HG02759 (cell line): ENCODE measurements around the gene FBXW9.
A peak's percentile ranks its signal among the peaks of the same experiment; 100 is the strongest.
"Not testable (repeated sequence)": the region's sequence is repeated elsewhere in the genome, so short reads cannot be mapped to it uniquely, and the experiment has no call there.

Experiments used
- ATAC-seq: cut with Tn5 transposase; IDR thresholded peaks from one replicate; pipeline ENCODE4 v1.9.1; 2021; ENCODE audit warnings: mild to moderate bottlenecking, moderate library complexity; ENCODE audit not compliant: unreplicated experiment

Gene FBXW9

DNA sequence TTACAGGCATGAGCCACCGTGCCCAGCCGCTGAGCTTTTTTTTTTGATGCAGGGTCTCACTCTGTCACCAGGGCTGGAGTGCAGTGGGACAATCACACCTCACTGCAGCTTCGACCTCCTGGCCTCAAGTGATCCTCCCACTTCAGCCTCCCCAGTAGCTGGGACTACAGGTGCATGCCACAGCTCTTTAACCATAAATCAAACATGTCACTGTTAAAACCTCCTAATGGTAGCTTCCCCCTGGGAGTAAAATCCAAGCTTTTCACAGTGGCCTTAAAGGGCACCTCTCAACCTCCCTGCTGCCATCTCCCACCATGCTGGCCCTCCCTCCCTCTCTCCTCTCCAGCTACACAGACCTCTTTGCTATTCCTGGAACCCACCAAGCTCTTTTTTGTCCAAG lies 10.6 kb downstream of the FBXW9 start:
- ATAC-seq: no peak

DNA sequence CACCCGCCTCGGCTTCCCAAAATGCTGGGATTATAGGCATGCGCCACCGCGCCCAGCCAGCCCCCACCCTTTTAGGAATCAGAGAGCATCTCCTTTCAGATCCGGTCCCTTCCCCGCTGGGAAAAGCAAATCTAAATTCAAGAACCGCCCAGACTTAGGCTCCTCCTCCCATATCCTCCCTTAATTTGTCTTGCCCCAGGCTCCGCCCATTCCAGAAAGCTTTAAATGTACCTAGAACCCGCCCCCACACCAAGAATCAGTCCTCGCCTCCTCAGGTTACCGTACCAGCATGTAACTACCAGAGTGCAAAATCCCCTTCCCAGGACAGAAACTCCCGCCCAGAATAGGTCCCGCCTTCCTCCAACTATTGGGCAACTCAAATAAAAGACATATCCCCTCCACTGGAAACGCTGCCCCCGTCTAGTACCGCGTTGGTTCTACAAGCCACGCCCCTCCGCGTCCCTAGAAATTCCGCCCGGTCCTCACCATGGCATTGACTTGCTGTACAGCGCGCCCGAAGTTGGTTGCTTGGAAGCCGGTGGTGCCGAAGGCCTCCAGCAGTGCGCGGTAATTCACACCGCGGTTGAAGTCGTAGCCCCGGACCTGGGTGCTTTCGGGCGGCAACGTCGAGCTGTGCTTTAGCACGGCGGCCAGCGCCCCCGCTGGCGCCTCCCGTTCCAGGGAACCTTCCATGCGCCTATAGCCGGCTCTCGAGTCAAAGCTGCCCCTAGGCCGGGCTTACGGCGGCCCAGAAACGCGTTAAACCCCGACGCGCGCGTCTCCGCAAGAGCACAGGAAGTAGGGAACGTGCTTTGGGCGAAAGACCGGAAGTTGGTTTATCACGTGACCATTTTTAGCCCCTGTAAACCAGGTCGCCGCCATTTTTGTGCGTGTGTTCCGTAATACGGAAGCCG lies 15.1 kb downstream of the FBXW9 start, which contains the start of gene DHPS:
Gene DHPS, minus strand, starts transcription at position 807 of the 914 bp plus-strand sequence. Its CDS starts 114 bp downstream, at position 693.
- peak; percentile 82 for ATAC-seq

DNA sequence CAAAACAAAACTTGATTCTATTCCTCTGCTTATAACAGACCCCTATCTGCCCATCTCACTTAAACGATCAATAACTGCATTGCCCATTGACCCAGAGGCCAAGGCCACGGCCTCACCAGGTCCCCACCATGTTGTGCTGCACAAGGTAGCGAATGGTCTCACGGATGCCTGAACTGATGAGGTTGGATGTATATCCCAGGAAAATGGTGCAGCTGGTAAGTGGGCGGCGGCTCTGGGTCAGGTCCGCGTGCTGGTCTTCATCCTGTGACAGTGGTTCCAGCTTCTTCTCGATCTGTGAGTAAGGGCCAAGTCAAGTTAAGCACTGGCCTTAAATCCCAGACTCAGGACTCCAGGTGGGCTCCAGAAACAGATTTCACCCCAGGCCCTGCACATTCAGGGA lies 16.4 kb downstream of the FBXW9 start:
- no peak for ATAC-seq

DNA sequence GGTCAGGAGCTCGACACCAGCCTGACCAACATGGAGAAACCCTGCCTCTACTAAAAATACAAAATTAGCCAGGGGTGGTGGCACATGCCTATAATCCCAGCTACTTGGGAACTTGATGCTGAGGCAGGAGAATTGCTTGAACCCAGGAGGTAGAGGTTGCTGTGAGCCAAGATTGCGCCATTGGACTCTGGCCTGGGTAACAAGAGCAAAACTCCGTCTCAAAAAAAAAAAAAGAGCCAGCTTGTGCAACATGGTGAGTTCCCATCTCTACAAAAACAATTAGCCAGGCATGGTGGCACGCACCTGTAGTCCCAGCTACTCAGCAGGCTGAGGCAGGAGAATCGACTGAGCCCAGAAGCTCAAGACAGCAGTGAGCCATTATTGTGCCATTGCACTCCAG lies 18.4 kb downstream of the FBXW9 start:
- ATAC-seq: not testable (repeated sequence)

DNA sequence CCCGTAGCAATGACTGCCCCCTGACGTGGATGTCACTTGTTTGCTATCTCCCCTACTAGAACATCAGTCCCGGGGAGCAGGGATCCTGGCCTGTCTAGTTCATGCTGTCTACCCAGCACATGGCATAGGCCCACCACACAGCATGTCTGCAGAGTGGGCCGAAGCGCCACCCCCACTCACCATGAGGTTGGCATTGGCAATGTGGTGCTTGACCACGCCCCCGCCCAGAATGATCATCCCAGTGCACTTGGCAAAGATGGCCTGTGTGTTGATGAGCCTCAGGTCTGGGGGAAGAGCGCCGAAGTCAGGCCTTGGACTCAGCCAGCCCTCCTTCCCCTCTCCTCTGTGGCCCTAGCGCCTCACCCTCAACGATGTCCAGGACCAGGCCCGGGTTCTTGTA lies 19.5 kb downstream of the FBXW9 start:
- ATAC-seq: no peak

DNA sequence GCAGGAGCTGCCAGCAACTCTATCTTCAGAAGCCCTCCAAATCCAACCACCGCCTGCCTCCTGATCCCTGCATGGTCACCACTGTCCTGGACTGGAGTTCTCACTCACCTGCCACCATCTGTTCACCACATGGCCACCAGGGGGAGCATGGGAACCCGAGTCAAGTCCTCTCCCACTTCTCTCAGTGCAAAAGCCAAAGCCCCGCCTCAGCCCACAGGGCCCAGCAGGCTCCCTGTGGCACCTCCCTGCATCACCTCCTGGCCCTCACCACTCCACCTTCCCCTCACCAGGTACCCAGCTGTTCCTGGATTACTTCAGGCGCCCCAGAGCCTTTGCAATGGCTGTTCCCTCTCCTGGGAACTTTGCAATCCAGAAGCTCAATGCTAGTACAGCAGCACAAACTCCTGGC lies 20.0 kb downstream of the FBXW9 start:
- no peak for ATAC-seq

DNA sequence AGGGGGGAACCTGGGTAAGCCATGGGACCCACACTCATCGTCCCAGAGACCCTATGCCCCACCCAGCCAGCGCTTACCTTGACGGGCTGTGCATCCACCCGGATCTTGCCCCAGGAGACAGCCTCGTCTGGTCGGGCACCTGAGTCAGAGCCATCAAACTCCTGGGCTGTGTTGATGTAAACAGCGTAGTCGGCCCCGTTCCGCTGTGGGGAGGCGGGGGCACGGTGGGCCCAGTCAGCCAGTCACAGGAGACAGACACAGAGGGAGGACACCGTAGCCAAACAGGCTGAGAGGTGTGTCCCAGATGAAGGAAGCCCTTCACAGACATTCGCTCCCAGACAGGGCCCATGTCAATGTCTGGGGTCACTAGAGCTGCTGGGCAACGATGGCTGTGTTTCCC lies 20.5 kb downstream of the FBXW9 start:
- no peak for ATAC-seq

DNA sequence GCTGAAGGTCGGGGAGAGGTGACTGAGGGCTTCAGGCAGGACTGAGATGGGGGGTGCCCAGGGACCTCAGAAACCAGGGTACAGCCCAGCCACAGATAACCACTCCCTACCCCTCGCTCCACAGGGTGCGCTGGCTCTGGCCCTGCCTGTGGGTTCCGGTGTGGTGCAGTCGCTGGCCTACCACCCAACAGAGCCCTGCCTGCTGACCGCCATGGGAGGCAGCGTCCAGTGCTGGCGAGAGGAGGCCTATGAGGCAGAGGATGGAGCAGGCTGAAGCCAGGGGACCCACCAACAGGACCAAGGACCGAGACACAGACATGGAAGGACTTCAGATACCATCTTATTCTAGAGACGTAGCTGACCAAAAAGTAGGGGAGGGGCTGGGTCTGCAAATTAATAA lies 21.0 kb downstream of the FBXW9 start:
- no peak for ATAC-seq

DNA sequence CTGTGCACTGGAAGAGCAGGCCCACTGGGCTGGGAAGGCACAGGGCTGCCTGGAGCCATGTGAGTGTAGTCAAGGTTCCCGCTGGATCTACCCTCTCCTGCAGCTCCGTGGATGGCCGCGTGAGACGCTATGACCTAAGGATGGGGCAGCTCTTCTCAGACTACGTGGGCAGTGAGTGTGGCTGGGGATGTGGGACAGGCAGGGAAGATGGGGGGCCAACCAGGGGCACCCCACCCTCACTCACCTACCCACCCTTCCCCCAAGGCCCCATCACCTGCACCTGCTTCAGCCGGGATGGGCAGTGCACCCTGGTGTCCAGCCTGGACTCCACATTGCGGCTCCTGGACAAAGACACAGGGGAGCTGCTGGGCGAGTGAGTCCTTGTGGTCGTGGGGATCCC lies 23.7 kb downstream of the FBXW9 start:
- no peak for ATAC-seq

DNA sequence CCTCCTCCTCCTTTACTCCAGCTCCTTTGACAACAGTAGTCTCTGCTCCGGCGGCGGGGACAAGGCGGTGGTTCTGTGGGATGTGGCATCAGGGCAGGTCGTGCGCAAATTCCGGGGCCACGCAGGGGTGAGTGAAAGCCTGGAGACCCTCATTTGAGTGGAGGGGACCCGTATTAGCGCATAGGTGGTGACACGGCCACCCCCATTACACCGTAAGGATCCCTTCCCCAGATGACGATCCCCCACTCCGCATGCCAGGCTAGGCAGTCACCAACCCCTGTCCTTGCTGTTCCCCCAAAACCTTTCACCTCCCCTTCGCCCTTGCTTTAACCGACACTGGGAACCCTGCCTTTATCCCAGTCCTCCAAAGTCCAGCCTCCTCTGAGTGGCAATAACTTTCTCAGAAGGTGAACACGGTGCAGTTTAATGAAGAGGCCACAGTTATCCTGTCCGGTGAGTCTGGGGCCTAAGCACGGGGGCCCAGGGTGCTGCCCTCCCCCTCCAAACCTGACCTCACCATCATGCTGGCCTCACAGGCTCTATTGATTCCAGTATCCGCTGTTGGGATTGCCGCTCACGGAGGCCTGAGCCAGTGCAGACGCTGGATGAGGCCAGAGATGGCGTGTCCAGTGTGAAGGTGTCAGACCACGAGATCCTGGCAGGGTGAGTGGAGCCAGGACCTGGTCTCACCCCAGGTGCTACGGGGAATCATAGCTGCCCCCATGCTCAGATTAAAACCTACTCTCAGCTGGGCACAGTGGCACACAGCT lies 26.1 kb downstream of the FBXW9 start:
- no peak for ATAC-seq

DNA sequence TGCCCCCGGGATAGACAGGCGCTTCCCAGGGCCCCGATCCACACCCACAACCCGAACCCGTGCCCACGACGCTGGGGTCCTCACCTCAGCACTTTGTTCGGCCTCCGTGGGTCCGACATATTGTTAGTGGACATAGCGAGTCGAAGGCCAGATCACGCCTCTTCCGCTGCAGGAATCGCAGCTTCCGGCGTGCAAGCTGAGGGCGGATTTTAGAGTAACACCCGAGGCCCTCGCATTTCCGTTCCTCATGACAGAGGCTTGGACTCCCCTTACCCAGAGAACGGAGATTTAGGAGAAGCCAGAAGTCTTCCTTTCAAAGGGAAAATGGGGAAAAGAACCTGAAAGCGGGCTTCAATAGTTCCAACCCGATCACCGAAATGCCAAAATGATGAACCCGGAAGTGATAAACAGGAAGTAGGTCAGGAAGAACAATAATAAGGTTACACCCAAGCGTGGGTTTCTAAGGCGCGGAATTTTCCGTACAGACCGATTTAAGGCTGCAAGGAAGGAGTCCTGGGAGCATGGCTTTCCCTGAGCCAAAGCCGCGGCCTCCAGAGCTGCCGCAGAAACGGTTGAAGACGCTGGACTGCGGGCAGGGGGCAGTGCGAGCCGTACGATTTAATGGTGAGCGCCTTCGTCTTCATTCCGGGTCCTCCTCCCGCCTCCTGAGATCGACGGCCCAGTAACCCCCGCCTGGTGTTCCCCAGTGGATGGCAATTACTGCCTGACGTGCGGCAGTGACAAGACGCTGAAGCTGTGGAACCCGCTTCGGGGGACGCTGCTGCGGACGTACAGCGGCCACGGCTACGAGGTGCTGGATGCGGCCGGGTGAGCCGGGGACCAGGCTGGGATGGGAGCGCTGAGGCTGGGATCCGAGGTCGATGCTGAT lies 26.9 kb downstream of the FBXW9 start:
- peak; percentile 48 for ATAC-seq

DNA sequence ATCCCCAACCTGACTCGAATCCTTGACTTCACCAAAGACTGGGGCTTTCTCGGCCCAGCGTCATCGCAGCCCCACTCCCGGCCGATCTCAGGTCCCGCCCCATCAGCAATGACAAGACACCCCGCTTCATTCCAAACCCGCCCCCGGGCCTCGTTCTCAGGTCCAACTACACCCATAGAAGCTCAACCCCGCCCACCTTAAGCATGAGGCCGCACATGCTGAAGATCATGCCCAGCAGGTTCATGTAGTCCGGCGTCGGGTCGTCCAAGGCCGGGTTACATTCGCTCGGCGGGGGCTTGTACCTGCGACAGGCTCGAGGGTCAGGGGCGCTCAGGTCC lies 27.5 kb downstream of the FBXW9 start:
- ATAC-seq: peak; percentile 10

DNA sequence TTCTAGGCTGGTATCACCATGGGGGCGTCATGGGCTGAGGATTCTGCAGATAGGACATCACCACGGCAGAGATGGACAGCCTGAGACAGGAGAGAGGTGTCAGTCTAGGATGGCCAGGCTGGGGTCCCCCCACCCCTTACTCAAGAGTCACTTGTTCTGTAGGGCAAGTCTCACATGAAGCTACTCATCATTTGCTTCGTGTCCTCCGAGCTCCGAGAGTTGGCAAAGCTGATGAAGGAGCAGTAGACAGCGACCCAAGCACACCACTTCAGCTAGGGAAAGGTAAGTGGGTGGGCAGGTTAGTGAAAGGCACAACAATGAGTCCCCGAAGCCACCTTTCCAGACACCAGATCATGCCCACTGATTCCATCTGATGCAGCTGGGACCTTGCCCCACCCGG lies 28.1 kb downstream of the FBXW9 start:
- no peak for ATAC-seq

DNA sequence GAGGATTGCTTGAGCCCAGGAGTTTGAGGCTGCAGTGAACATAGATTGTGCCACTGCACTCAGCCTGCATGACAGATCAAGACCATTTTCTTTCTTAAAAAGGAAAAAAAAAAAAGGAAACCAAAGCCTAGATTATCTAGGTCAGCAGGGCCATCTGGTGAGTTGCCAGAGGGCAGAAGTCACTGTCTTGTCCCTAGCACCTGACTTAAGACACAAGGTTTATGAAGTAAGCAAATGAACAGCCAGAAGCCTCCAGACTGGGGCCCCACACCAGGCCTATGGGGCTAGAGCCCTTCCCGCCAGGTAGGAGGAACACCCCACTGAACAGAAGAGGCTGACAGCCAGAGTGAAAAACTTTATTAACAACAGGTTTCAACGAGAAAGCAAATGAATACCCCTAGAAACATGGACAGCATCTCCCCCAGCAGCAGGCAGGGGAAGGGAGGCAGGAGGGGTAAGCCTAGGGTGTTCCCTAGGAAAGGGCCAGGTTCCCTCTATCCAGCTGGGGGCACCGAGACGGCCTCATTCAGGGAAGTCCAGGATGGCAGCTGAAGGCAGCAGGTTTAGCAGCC lies 28.6 kb downstream of the FBXW9 start:
- ATAC-seq: no peak

DNA sequence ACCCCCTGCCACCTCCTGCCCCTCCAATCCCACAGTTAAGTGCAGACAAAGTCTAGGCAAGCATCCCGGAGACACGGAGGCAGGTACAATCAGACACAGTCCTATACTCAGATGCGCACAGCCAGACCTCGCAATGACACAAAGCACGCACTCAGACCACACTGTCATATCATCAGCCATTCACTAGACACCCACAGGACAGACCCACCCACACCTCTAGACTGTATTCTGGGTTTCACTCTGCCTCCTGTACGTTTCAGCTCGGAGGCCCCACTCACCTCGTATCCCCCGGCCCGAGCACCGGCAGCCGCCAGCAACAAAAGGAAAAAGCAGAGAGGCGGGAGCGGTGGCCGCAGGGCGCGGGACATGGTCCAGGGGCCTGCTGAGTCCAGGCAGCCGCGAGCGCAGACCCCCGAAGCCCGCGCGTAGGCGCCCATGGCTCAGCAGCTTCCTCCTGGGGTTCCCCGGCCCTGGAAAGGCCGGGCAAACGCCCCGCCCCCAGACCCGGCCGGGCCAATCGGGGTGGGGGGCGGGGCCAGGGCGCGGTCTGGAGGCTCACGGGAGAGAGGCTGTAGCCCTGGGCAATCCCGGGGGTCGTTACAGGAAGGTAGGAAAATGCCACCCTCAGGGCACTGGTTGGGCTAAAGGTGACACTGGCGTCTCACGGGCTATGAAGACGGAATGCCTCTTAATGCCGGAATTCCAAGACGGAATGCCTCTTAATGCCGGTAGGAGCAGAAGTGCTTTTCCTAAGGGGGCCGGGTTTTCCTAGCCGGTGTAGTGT lies 30.0 kb downstream of the FBXW9 start, which contains the start of the genes MAN2B1 and WDR83:
Gene MAN2B1, minus strand, starts transcription at position 478 of the 784 bp plus-strand sequence. Its CDS starts 41 bp downstream, at position 437.
Gene WDR83, plus strand, starts transcription at position 543 of the 784 bp plus-strand sequence. CDS start 2,984 bp downstream, outside the sequence.
- ATAC-seq: peak; percentile 61

DNA sequence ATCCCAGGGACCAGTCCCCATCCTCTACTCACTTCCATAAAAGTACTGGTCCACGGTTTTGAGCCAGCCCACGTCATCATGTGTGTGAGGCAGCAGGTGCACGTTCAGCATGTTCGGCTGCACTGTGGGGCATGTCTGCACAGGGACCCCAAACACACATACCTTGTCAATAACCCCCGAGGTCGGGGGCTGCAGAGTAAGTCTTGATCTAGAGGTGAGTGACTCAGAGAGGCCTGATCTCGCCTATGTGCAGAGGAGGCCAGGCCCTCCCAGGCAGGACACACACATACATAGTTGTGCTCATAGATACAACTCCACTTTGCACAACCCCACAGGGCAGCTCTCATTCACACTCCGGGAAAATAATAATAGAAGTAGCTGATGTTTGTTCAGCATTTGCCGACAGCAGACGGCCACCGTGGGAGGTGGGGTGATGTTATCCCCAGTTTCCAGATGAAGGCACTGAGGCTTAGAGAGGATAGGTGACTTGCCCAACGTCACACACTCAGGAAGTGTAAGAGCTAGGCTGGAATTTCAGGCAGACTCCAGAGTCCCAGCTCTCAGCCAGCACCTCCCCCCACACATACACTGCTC lies 30.7 kb downstream of the FBXW9 start:
- no peak for ATAC-seq

DNA sequence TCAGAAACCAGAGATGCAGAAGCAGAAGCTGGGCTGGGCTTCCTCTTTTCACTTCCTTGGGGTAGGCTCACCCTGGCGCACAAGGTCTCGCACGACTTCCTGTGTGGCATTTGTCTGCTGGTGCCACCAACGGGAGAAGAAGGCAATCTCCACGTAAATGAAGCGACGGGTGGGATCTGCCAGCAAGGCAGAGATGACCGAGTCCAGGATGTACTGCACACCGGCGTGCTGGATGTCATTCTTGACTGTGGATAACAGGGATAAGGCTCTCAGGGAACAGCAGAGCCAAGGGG lies 31.2 kb downstream of the FBXW9 start:
- ATAC-seq: no peak

DNA sequence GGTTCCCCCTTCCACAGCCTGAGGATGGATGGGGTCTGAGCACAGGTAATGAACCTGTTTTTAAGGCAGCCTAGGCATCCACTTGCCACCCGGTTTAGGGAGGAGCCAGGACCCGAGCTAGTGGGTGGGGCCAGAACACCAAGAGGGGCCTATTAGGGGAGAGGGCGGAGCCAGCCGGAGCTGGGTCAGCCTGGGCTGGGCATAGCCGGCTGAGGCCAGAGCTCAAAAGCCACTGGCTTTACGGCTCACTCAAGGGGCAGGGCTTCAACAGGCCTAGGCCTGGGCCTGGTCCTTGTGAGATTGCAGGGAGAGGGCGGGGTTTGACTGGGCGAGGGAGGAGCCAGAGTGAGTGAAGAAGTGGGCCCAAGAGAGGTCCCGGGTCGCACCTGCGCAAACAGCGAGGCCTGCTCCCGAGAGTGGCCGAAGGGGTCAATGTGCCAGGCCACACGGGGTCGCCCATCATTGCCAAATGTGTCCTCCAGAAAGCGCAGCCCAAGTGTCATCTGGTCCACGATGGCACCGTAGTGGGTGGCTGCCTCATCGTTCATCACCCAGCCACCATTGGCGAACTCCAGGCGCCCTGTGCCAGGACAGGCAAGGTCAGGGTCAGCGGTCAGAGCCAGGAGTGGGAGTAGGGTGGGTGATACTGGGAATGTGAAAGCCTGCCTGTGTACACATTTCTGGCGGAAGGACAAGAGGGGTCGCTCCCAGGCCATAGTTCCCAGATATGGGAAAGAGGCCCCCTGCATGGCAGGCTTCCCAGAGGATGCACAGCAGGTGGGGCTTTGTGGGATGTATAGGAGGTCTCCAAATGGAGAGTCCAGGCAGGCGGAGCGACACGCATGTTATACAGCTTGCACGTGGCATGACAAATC lies 31.8 kb downstream of the FBXW9 start:
- no peak for ATAC-seq

DNA sequence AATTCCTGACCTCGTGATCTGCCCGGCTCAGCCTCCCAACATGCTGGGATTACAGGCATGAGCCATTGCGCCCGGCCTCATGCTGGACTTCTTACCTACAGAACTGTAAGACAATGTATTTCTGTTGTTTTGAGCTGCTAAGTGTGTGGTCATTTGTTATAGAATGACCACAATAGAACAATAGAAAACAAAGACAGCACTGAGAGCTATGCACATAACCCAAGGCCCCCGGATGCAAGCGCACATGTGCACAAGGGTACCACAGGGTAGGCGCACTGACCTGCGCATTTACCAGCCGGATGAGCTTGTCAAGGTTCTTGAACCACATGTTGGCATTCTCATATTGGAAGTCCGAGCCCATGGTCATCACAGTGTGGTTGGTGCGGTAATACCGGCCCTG lies 35.5 kb downstream of the FBXW9 start:
- no peak for ATAC-seq
